Middle frontal gyrus (tissue), 1 donor: ENCODE results near the gene NDUFB6.
"Not testable (repeated sequence)": the region's sequence is repeated elsewhere in the genome, so short reads cannot be mapped to it uniquely, and the experiment has no call there.

Experiments
- DNase-seq: peaks from one replicate; pipeline ENCODE4 v3.0.0-alpha.2; 2015; ENCODE audit warnings: low spot score; ENCODE audit errors: extremely low spot score

Gene NDUFB6

GRCh38 chr9:32524892-32525708, 47.9 kb downstream of the NDUFB6 start:
- no peak for DNase-seq

- DNase-seq, result not testable (repeated sequence)
Measured at GRCh38 chr9:32524558-32524891, 48.4 kb downstream of the NDUFB6 start.

GRCh38 chr9:32523910-32524309, 49.0 kb downstream of the NDUFB6 start:
- no peak for DNase-seq

GRCh38 chr9:32518276-32518675, 54.7 kb downstream of the NDUFB6 start:
- DNase-seq, result no peak

GRCh38 chr9:32516241-32516640, 56.7 kb downstream of the NDUFB6 start:
- DNase-seq, result no peak

- no peak for DNase-seq
Measured at GRCh38 chr9:32508728-32509127, 64.2 kb downstream of the NDUFB6 start.

- DNase-seq, result no peak
Measured at GRCh38 chr9:32503008-32503407, 70.0 kb downstream of the NDUFB6 start.
